IPS-15b (cell line): Measurements from ENCODE around the gene APIP.

ENCODE experiments used
- H3K27me3 ChIP-seq: one replicate; pipeline ENCODE4 v1.6.1; 2013; ENCODE audit warnings: low read length; ENCODE audit not compliant: control insufficient read depth, insufficient read depth
- H3K36me3 ChIP-seq: one replicate; pipeline ENCODE4 v1.6.1; 2013; ENCODE audit warnings: low read length; ENCODE audit not compliant: control insufficient read depth, insufficient read depth
- H3K4me1 ChIP-seq: one replicate; pipeline ENCODE4 v1.6.1; 2013; ENCODE audit warnings: mild to moderate bottlenecking, low read length; ENCODE audit not compliant: control insufficient read depth, insufficient read depth
- H3K4me3 ChIP-seq: one replicate; pipeline ENCODE4 v1.5.1; 2013; ENCODE audit warnings: low read depth, low read length
- H3K9ac ChIP-seq: one replicate; pipeline ENCODE4 v1.6.1; 2013; ENCODE audit warnings: low read depth, mild to moderate bottlenecking, low read length
- H3K9me3 ChIP-seq: one replicate; pipeline ENCODE4 v1.6.1; 2013; ENCODE audit warnings: mild to moderate bottlenecking, low read length; ENCODE audit not compliant: control insufficient read depth, insufficient read depth

The APIP gene

DNA sequence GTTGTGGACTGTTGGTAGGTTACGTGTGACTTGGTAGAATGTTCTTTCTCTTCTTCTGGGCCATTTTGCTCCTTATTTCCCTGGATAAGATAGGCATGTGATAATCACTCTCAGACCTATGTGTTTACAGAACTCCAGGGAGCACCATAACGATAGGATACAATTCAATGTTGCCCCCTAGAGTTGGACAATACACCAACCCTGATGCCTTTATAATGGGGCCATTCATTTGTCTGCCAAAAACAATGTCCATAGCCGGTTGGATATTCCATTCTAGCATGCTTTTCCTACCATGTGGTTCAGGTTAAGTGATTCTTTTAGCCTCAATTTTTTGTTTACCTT lies 60.5 kb downstream of the APIP start:
- Histone ChIP-seq H3K27me3 (no peaks in the 10 kb centered on the region), H3K4me3 (no peak overlapping the region), H3K36me3 (no peaks in the 10 kb centered on the region), H3K9ac (no peak overlapping the region), H3K4me1 (no peaks in the 10 kb centered on the region), H3K9me3 (no peaks in the 10 kb centered on the region)

DNA sequence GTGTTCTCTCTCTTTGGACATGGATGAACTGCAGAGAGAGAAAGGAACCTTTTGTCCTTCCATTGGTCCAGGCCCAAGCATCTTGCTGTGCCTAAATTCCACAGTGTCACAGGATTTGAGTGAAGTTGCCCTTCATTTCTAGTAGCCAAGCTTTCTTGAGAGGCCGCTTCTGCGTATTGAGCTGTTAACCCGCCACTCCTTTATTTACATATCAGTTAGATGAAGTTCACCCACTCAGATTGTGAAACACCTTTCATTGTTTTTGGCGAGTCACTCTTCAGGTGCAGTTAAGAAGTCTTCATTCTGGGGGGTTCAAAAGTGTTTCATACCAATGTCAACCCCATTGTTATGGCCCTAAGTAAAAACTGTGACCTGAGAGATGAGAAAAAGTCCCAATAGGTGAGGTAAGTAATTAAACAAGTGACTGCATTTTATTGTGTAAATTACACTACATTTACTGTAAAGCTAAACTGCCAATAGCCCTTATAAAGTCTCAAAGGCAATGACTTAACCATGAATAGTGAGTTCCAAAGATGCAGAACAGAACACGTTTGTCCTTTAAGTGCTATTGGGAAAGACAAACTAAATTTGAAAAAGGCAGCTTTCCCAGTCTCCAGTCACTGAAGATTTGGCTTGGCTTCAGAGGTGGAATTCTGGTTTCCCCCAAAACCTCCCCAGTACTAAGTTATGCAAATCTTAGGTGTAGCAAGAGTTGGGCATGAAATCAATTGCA lies 61.0 kb downstream of the APIP start:
- H3K9me3 ChIP-seq, result no peaks in the 10 kb centered on the region
- H3K27me3 ChIP-seq, result no peaks in the 10 kb centered on the region
- no peak overlapping the region for H3K9ac ChIP-seq
- no peaks in the 10 kb centered on the region for H3K36me3 ChIP-seq
- H3K4me3 ChIP-seq, result no peak overlapping the region
- H3K4me1 ChIP-seq, result no peaks in the 10 kb centered on the region

DNA sequence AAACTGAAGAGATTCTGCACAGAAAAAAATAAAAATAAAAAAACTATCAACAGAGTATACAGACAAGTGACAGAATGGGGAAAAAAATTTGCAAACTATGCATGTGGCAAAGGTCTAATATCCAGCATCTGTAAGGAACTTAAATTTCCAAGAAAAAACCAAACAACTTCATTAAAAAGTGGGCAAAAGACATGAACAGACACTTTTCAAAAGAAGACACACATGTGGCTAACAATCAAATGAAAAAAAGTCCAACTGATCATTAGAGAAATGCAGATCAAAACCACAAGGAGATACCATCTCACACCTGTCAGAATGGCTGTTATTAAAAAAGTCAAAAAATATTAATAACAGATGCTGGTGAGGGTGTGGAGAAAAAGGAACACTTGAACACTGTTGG lies 64.3 kb downstream of the APIP start:
- no peaks in the 10 kb centered on the region for H3K27me3 ChIP-seq
- no peaks in the 10 kb centered on the region for H3K36me3 ChIP-seq
- H3K4me3 ChIP-seq, result no peak overlapping the region
- no peaks in the 10 kb centered on the region for H3K4me1 ChIP-seq
- no peak overlapping the region for H3K9ac ChIP-seq
- H3K9me3 ChIP-seq, result no peaks in the 10 kb centered on the region

DNA sequence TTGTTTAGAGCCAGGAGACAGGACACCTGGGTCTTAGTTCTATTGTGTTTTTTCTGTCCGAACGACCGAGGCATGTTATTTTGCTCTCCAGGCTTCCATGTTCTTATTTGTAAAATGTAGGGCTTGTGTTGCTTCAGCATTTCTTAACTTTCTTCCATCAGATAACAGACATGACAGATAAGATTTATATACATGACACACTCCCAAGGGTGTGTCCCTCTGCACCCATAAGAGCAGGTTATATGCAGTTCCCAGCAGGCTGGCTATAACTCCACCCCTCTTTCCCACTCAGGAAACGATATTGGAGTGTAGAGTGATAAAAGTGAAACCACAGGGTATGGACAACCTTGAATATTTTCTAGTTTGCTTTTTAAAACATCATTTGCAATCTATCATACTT lies 65.8 kb downstream of the APIP start:
- Histone ChIP-seq H3K9me3 (no peaks in the 10 kb centered on the region), H3K4me1 (no peaks in the 10 kb centered on the region), H3K4me3 (no peak overlapping the region), H3K9ac (no peak overlapping the region), H3K27me3 (no peaks in the 10 kb centered on the region), H3K36me3 (no peaks in the 10 kb centered on the region)

DNA sequence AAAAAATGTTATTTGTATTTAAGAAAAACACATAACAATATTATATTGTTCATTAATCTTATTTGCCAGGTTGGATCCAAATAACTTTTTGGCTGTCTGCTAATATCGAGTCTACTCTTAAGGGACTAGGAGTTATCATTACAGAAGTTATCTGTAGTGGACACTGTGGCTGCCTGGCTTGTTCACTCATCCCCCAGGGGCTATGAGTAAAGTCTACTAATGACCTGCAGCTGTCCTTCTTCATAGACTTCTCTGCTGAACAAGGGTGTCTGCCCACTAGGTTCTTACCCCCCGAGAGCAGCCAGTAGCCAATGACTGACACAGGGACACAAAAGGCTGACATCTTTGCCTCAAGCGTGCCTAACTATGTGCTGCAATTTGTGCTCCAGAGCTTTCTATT lies 69.7 kb downstream of the APIP start:
- no peaks in the 10 kb centered on the region for H3K36me3 ChIP-seq
- H3K9me3 ChIP-seq, result no peaks in the 10 kb centered on the region
- no peaks in the 10 kb centered on the region for H3K4me1 ChIP-seq
- no peak overlapping the region for H3K9ac ChIP-seq
- no peaks in the 10 kb centered on the region for H3K27me3 ChIP-seq
- H3K4me3 ChIP-seq, result no peak overlapping the region

DNA sequence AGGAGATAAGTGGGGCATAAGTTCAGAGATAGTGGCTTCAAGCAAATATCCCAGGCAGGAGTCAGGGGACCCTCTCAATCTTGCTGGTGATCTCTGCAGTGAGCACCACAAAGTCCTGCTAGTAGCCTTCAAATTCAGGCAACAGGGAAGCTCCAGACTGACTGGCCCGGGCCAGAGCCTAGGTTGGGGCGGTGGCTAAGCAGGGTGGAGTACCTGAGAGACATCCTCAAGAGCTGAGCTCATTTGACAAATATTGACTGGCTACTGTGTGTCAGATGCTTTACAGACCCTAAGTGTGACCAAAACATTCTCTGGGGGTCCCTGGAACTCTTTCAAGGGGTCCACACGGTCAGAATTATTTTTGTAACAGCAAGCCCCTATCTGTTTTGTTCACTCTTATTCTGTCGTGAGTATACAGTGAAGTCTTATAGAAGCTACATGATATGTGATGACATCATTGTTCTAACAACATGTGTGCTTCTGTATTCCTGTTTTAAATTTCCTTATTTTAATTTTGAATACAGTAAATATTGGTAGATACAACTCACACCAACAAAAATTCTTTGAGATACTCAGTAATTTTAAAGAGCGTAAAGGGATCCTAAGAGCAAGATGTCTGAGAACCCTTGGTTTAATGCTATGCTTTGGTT lies 71.6 kb downstream of the APIP start:
- Histone ChIP-seq H3K27me3 (no peaks in the 10 kb centered on the region), H3K9ac (no peak overlapping the region), H3K36me3 (no peaks in the 10 kb centered on the region), H3K9me3 (no peaks in the 10 kb centered on the region), H3K4me1 (no peaks in the 10 kb centered on the region), H3K4me3 (no peak overlapping the region)

DNA sequence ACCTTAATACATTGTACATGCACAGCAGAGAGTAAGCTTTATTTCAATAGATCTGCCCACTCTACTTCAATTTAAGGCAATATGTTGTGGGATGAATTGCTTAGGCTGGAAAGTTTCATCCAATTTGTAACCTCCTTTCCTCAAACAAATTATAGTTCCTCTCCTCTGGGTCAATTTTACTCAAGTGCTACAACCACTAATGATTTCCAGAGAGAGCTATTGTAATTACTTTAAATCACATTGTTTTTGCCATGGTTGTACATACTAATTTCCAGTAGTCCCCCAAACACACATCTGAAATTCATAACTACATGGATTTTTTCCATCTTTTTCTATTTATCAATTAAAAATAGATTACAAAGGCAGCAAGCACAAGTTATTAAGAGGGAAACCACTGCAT lies 72.9 kb downstream of the APIP start:
- Histone ChIP-seq H3K27me3 (no peaks in the 10 kb centered on the region), H3K9me3 (no peaks in the 10 kb centered on the region), H3K36me3 (no peaks in the 10 kb centered on the region), H3K4me1 (no peaks in the 10 kb centered on the region), H3K4me3 (no peak overlapping the region), H3K9ac (no peak overlapping the region)

DNA sequence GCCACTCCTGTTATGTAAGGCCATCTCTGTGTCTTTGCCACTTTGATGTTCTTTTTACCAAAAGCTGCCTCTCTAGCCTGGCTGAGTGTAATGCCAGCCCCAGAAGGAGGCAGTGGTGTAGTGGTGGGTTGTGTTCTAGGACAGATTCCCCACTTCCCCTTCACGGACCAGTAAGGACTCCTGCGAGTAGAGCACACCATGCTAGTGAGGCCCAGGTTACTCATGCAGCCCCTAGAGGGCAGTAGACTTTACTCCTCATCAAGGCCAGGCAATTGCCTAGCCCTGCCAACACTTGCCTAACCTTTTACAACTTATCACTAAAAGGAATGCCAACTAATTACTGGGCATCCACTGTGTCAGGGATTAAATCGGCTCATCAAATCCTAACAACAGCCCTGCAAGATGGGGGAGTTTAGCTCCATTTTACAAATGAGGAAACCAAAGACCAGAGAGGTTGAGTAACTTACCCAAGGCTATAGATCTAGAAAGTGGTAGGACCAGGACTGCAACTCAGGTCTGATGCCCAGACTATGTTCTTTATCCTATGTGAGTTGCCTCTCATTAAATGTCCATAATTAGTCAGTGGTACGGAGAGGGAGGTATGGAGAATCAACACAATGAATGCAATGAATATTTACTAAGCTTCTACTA lies 75.3 kb downstream of the APIP start:
- Histone ChIP-seq H3K27me3 (no peaks in the 10 kb centered on the region), H3K4me1 (peaks cover 5% of the 10 kb centered on the region), H3K36me3 (no peaks in the 10 kb centered on the region), H3K9ac (no peak overlapping the region), H3K9me3 (no peaks in the 10 kb centered on the region), H3K4me3 (no peak overlapping the region)

DNA sequence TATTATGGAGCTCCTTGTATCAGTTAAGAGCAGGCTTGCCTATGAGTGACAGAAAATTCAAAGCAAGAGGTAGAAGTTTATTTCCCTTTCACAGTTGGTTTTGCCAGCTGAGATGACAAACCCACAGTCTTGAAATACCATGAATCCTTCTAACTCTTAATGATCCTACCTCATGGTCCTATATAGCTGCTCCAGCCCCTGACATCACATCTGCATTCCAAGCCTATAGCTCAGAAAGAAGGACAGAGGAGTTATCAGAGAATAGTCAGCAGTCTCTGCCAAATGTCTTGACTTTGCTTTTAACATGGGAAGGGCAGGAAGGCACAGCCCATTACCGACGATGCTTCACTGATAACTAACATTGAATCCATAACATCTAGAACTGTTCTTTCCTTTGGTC lies 76.2 kb downstream of the APIP start:
- Histone ChIP-seq H3K27me3 (no peaks in the 10 kb centered on the region), H3K4me3 (no peak overlapping the region)

DNA sequence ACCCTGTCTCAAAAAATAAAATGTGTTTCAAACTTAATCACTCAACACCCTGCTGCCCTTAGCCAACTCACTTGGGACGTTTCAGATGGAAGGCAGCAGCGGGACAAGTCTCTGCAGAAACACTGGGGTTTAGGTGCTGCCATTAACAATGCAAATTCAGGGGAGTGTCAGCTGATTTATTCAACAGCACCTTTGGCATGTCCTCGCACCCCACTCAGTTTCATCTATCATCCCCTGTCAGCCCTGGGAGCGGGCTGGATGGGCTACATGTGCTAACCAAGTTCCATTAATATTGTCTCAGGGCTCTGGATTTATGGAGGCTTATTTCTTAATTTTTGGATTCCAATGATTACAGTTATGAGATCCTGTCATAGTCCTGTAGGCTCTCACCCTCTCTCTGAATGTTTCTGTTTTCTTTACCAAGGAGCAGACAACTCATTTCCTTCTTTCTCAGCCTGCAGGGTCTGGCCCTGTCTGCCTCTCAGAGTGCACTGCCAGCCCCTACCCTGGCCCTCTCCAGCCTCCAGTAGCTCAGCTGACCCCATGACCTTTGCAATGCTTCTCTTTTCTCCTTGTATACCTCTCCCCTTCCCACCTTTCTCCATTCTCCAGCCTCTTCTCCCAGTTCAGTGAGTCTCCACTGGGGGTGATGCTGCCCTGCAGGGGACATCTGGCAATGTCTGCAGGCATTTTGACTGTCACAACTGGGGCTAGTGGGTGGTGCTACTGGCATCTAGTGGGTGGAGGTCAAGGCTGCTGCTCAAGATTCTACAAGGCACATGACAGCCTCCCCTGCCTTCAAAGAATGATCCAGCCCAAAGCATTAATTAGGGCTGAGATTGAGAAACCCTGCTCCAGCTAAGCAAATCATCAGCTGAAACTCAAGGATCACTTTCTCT lies 79.0 kb downstream of the APIP start:
- Histone ChIP-seq H3K27me3 (no peaks in the 10 kb centered on the region), H3K9me3 (no peaks in the 10 kb centered on the region), H3K36me3 (no peaks in the 10 kb centered on the region), H3K9ac (no peak overlapping the region), H3K4me1 (peaks cover 5% of the 10 kb centered on the region), H3K4me3 (no peak overlapping the region)

More for the DNA sequence above, 76.2 kb downstream of the APIP start:
- Histone ChIP-seq H3K9me3 (no peaks in the 10 kb centered on the region), H3K4me1 (peaks cover 5% of the 10 kb centered on the region), H3K36me3 (no peaks in the 10 kb centered on the region), H3K9ac (no peak overlapping the region)

DNA sequence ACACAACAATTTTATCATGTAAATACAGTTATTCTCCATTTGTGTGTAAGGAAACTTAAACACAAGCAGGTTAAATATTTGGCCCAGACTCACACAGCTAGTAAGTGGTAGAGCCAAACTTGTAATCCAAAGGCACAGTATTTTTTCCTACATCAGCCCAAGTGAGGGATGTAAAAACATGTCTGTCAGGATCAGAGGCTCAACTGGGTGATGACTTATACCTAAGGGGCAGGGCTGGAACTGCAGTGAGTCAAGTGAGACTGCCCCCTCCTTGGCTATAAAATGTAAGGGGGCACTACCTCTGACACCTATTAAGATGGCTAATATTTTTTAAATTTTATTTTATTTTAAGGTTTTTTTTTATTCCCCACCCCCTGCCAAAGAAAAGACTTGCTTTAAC lies 82.6 kb downstream of the APIP start:
- no peaks in the 10 kb centered on the region for H3K9me3 ChIP-seq
- no peaks in the 10 kb centered on the region for H3K27me3 ChIP-seq
- peaks cover 5% of the 10 kb centered on the region for H3K4me1 ChIP-seq
- no peaks in the 10 kb centered on the region for H3K36me3 ChIP-seq
- H3K4me3 ChIP-seq, result no peak overlapping the region
- no peak overlapping the region for H3K9ac ChIP-seq
